DND-41 (cell line): ENCODE data around the gene ALG1.
"Not testable (repeated sequence)": the region's sequence is repeated elsewhere in the genome, so short reads cannot be mapped to it uniquely, and the experiment has no call there.

Experiments
- CTCF ChIP-seq: IDR thresholded peaks from 2 replicates; pipeline ENCODE4 v1.5.1; 2012; ENCODE audit warnings: borderline replicate concordance, low read length, moderate library complexity, mild to moderate bottlenecking; ENCODE audit not compliant: poor library complexity, severe bottlenecking; ENCODE audit errors: extremely low read depth
- EZH2 ChIP-seq: IDR thresholded peaks from 3 replicates; pipeline ENCODE4 v1.6.1; 2012; ENCODE audit warnings: borderline replicate concordance, low read depth, mild to moderate bottlenecking, moderate library complexity, low read length, inconsistent platforms; ENCODE audit not compliant: severe bottlenecking

- TF ChIP-seq CTCF, EZH2: not testable (repeated sequence)
Measured at GRCh38 chr16:5089911-5090555, 18.4 kb downstream of the ALG1 start.
